Measurements from ENCODE around the gene SOX15.

SOX15 gene

DNA sequence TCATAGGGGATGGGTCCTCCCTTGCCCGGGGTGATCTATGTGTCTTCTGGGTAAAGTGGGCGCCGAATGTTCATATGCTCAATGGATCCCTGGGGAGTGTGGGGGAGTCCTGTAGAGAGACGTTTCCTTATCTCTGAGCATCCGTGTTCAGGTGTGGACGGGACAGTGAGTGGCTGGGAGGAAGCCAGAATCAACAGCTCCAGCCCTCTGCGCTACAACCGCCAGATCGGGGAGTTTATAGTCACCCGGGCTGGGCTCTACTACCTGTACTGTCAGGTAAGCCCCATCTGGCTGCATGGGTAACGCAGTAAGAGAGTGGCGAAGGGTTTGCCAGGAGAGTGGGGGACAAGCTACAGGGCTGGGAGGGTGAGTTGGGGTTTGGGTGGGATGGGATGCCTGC is 33.3 kb downstream of the SOX15 start:
- H3K4me1 ChIP-seq (ENCODE audit: control insufficient read depth, low read length), result peaks cover 29% of the 10 kb centered on the region

DNA sequence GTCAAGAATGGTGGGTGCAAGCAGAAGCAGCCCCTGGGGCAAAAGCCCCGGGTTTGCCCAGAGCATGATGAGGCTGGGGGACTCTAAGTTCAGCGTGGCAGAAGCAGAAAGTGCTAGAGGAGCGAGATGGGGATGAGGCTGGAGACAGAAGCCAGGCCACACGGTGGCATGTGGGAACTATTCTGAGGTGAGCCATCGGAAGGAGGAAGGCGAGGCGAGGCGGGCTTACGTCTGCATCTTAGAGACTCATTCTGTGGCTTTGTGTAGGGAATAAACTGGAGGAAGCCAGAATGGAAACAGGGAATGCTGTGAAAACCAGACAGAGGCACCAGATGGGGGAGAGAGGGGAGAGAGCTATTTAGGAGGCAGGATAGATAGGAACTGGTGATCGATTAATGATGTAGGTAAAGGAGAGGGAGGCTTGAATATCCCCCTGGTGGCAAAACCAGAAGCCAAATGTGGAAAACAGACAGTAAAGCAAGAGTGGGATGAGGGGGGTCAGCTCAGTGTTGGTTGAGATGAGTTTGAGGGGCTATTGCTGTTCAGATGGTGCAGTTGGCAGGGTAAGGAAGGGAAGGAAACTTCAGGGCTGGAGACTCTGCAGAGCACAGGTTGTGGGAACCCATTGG is 34.5 kb downstream of the SOX15 start:
- peaks cover 24% of the 10 kb centered on the region for H3K4me1 ChIP-seq (ENCODE audit: control insufficient read depth, low read length)

More for the DNA sequence above, 33.3 kb downstream of the SOX15 start:
- Histone ChIP-seq H3K9me2 (replicated peaks; ENCODE audit: control insufficient read depth, low read length) (no peaks in the 10 kb centered on the region), H3K27me3 (ENCODE audit: control insufficient read depth, low read length) (peaks cover 17% of the 10 kb centered on the region), H3K79me2 (ENCODE audit: control insufficient read depth, low read length) (peaks cover 6% of the 10 kb centered on the region), H3F3A (ENCODE audit: control insufficient read depth, insufficient read depth) (0 out of 2 replicates have a peak, but pooled peaks cover 3% of the 10 kb centered on the region), H3K4me3 (ENCODE audit: low read length) (no peak overlapping the region), H4K20me1 (ENCODE audit: control insufficient read depth, insufficient read depth, low read depth, low read length) (no peaks in the 10 kb centered on the region), H3K36me3 (ENCODE audit: control insufficient read depth, low read length) (no peaks in the 10 kb centered on the region; the same call in 1 of the 2 replicates), H3K4me2 (ENCODE audit: low read length) (no peak overlapping the region), H3K9me3 (ENCODE audit: control insufficient read depth, insufficient read depth, low read length) (no peaks in the 10 kb centered on the region), H3K27ac (ENCODE audit: low read depth, low read length) (no peak overlapping the region)
- TF ChIP-seq, protein P1, sequence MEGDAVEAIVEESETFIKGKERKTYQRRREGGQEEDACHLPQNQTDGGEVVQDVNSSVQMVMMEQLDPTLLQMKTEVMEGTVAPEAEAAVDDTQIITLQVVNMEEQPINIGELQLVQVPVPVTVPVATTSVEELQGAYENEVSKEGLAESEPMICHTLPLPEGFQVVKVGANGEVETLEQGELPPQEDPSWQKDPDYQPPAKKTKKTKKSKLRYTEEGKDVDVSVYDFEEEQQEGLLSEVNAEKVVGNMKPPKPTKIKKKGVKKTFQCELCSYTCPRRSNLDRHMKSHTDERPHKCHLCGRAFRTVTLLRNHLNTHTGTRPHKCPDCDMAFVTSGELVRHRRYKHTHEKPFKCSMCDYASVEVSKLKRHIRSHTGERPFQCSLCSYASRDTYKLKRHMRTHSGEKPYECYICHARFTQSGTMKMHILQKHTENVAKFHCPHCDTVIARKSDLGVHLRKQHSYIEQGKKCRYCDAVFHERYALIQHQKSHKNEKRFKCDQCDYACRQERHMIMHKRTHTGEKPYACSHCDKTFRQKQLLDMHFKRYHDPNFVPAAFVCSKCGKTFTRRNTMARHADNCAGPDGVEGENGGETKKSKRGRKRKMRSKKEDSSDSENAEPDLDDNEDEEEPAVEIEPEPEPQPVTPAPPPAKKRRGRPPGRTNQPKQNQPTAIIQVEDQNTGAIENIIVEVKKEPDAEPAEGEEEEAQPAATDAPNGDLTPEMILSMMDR (IDR thresholded peaks at IDR 0.05; ENCODE audit: low read depth, low read length, poor library complexity, severe bottlenecking), result no peak
- no peak for TF ChIP-seq EZH2phosphoT487 (IDR thresholded peaks at IDR 0.05; ENCODE audit: borderline replicate concordance, low read length)

DNA sequence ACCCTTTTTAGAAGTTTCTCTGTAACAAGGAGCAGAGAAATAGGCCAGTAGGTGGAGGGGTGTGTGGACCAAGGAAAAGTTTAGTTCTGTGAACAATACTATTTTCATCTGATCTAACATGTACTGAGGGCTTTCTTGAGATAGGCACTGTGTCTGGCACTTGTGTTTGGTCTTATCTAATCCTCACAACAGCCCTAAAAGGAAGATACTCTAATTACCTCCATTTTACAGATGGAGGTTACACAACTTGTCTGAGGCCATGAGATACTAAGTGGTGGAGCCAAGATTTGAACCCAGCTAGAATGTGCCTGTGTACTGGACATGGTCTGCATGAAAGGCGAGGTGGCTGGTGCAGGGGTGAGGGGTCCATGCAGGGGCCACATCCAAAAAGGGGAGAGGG is 36.5 kb downstream of the SOX15 start:
- H3K4me1 ChIP-seq (ENCODE audit: control insufficient read depth, low read length), result peaks cover 10% of the 10 kb centered on the region
- H3K36me3 ChIP-seq (ENCODE audit: control insufficient read depth, low read length), result no peaks in the 10 kb centered on the region
- TF ChIP-seq, protein P1 (IDR thresholded peaks at IDR 0.05; ENCODE audit: low read depth, low read length, poor library complexity, severe bottlenecking), result no peak
- TF ChIP-seq EZH2phosphoT487 (IDR thresholded peaks at IDR 0.05; ENCODE audit: borderline replicate concordance, low read length), result no peak

More for the DNA sequence above, 34.5 kb downstream of the SOX15 start:
- Histone ChIP-seq H3K4me3 (ENCODE audit: low read length) (no peak overlapping the region), H3K4me2 (ENCODE audit: low read length) (no peak overlapping the region), H3K36me3 (ENCODE audit: control insufficient read depth, low read length) (no peaks in the 10 kb centered on the region), H3F3A (ENCODE audit: control insufficient read depth, insufficient read depth) (no peaks in the 10 kb centered on the region), H3K9me3 (ENCODE audit: control insufficient read depth, insufficient read depth, low read length) (no peaks in the 10 kb centered on the region), H4K20me1 (ENCODE audit: control insufficient read depth, insufficient read depth, low read depth, low read length) (no peaks in the 10 kb centered on the region), H3K27ac (ENCODE audit: low read depth, low read length) (no peak overlapping the region), H3K27me3 (ENCODE audit: control insufficient read depth, low read length) (peaks cover 23% of the 10 kb centered on the region), H3K79me2 (ENCODE audit: control insufficient read depth, low read length) (no peaks in the 10 kb centered on the region), H3K9me2 (replicated peaks; ENCODE audit: control insufficient read depth, low read length) (no peaks in the 10 kb centered on the region)
- TF ChIP-seq EZH2phosphoT487 (IDR thresholded peaks at IDR 0.05; ENCODE audit: borderline replicate concordance, low read length), result no peak
- TF ChIP-seq, protein P1 (IDR thresholded peaks at IDR 0.05; ENCODE audit: low read depth, low read length, poor library complexity, severe bottlenecking), result no peak

More for the DNA sequence above, 36.5 kb downstream of the SOX15 start:
- no peaks in the 10 kb centered on the region for H3K9me2 ChIP-seq (replicated peaks; ENCODE audit: control insufficient read depth, low read length)
- no peaks in the 10 kb centered on the region for H3F3A ChIP-seq (ENCODE audit: control insufficient read depth, insufficient read depth)
- H3K4me3 ChIP-seq (ENCODE audit: low read length), result no peak overlapping the region
- no peaks in the 10 kb centered on the region for H3K9me3 ChIP-seq (ENCODE audit: control insufficient read depth, insufficient read depth, low read length)
- H4K20me1 ChIP-seq (ENCODE audit: control insufficient read depth, insufficient read depth, low read depth, low read length), result no peaks in the 10 kb centered on the region
- no peak overlapping the region for H3K4me2 ChIP-seq (ENCODE audit: low read length)
- no peaks in the 10 kb centered on the region for H3K79me2 ChIP-seq (ENCODE audit: control insufficient read depth, low read length)
- peaks cover 31% of the 10 kb centered on the region for H3K27me3 ChIP-seq (ENCODE audit: control insufficient read depth, low read length)
- no peak overlapping the region for H3K27ac ChIP-seq (ENCODE audit: low read depth, low read length)

All from DOHH2 (cell line).